Embryonic facial prominence (tissue), 1 donor: ENCODE measurements around the gene ACTA1.
"Not testable (repeated sequence)": the region's sequence is repeated elsewhere in the genome, so short reads cannot be mapped to it uniquely, and the experiment has no call there.

ENCODE experiments used
- DNase-seq: peaks from one replicate; pipeline ENCODE4 v3.0.0-alpha.2; 2016; ENCODE audit errors: extremely low spot score

ACTA1 gene

DNA sequence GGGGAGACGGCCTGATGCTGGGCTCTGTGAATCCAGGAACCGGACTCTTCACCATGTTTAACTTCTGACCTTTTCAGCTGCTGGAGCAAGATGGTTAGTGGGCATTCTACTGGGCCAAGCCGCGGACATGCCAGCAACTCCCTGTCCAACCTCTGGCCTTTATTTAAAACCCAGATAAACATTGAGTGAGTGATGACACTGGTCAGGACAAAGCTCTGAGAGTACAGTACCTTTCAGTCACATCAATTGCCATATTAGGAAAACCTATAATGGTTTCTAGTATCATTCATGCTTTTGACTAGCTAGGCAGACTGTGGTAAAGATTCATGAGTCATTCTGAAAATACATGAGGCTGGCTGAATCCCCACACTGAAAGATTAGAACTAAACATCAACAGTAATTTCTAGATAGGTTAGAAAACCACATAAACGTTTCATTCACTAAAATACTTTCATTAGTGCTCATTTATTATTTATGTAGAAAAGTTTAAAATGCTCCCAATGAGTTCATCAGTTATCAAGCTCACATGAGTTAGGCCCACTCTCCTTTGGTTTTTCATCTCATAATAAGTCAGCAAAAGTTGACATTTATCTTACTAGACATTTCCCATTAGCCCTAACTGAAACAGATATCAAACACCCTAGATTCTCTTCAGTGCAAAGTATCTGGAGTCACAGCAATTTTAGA, 7.1 kb upstream of the ACTA1 start:
- DNase-seq: no peak

DNA sequence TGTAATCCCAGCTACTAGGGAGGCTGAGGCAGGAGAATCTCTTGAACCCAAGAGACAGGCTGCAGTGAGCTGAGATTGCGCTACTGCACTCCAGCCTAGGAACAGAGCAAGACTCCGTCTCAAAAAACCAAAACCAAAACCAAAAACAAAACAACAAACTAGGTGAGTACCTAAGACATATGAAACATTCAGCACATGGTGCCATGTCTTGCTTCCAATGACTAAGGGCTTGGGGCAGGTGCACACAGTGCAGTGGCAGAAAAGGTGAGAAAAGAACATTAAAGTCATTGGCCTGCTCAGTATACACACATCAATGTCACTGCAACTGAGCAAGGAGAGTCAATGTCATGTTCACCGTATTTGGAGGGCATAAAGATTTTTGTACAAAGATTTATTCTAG, 4.1 kb upstream of the ACTA1 start:
- no peak for DNase-seq

DNA sequence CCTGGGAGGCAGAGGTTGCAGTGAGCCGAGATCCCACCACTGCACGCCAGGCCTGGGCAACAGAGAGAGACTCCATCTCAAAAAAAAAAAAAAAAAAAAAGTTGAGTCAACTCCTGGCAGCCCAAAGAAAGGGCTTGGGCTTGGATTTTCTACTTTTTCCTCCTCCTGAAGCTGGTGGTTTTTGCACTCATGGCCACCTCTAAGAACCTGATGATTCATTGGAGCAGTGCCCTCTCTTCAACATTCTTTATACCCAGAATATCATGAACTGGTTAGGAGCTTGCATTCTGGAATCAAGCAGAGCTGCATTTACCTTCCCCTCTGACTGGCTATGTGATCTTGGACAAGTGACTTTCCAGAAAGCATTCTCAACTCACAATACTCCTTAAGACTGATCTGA, 3.5 kb upstream of the ACTA1 start:
- no peak for DNase-seq

DNA sequence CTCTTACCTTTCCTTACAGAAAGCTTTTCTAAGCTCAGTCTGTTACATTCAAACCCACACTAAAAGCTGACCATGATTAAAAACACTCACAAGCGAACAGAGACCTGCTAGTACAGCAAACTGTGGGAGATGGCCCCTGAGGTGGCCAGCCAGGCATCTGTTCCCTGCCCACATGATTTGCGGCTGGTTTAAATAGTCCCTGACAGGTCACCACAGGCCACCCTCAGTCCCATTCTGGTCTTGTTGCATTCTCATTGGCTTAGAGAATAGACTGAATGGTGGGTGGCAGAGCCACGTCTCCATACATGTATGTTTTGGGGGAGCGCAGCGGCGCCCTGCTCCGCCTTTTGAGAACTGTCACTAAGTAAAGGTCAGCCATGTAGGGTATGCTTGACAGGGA, 2.3 kb upstream of the ACTA1 start:
- no peak for DNase-seq

DNA sequence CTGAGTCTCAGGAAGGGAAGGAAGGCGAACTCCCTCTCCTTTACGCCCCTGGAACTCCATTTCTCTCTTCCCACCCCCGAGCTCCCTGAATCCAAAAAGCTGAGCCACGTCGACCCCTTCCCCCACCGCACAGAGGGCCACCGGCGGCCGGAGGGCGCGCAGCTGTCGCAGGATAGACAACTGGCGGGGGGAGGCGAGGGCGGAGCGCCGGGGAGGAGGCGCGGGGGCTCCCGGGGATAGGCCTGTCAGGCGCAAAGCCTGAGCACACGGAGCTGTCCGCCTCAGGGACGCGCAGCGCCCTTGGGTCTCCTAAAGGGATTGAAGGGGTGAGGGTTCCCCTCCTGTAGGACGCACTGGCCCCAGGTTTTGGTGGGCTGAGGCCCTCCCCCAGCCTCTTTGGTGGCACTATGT, 752 bp upstream of the ACTA1 start:
- no peak for DNase-seq

DNA sequence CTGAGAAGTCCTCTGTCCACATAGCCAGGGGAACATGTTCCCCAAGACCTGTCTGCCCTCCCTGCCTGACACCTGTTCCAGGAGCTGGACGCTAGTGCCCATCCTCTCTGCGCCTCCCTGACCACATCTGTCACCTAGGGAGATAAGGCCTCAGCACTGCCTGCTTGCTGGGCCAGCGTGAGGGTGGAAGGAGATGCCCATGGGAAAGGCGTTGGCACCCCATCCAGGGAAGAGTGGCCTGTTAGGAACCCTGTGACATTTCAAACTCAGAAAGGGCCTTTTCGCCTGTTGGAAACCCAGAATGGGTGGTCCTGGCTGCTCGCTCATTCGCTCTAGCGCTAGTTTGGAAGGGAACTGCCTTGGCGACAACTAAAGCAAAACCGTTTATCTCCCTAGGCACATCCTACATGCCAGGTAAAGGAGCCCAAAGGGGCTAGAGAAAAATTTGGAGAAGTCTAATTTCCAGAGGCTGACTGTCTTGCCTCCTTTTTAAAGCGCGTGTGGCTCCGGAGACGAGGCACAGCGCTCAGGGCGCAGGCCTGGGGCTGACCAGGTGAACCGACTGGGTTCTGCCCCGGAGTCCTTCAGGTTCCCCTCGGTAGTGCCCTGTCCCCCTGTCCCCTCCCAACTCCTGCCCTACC, 410 bp downstream of the ACTA1 start:
- DNase-seq: no peak

DNA sequence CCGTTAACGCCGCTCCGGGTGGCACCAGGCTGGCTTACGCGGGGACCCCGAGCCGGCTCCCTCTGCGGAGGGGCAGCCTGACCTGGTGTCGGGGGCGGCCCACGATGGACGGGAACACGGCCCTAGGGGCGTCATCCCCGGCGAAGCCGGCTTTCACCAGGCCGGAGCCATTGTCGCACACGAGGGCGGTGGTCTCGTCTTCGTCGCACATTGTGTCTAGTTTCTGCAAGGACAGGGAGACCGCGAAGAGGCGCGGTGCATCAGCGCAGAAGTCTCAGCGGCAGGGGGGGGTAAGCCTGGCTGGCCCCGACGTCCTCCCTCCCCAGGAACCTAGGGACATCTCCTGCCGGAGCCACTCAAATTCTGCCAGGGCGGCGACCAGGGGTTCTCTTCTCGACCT, 989 bp downstream of the ACTA1 start:
- DNase-seq: no peak

DNA sequence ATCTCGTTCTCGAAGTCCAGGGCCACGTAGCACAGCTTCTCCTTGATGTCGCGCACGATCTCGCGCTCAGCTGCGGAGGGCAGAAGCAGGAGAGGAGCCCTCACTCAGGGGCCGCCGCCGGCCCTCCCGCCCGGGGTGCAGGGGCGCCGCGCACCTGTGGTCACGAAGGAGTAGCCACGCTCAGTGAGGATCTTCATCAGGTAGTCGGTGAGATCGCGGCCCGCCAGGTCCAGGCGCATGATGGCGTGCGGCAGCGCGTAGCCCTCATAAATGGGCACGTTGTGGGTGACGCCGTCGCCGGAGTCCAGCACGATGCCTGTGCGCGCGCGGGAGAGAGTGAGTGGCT, 1.8 kb downstream of the ACTA1 start:
- DNase-seq: no peak

DNA sequence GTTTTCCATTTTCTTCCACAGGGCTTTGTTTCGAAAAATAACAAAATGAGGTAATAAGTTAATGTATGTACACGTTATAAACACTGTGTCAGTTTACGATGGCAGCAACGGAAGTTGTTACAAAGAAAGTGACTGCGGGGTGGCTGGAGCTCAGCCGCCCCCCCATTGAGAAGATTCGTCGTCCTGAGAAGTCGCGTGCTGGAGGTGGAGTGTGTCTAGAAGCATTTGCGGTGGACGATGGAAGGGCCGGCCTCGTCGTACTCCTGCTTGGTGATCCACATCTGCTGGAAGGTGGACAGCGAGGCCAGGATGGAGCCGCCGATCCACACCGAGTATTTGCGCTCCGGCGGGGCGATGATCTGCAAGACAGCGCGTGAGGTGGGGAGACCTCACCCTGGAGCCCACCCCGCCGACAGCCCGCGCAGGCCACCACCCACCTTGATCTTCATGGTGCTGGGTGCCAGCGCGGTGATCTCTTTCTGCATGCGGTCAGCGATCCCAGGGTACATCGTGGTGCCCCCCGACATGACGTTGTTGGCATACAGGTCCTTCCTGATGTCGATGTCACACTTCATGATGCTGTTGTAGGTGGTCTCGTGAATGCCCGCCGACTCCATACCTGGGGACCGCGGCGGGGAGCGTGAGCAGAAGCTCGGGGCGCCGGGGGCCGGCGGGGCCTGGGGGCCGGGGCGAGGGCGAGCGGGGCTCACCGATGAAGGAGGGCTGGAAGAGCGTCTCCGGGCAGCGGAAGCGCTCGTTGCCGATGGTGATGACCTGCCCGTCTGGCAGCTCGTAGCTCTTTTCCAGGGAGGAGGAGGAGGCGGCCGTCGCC, 2.4 kb downstream of the ACTA1 start:
- DNase-seq: no peak

DNA sequence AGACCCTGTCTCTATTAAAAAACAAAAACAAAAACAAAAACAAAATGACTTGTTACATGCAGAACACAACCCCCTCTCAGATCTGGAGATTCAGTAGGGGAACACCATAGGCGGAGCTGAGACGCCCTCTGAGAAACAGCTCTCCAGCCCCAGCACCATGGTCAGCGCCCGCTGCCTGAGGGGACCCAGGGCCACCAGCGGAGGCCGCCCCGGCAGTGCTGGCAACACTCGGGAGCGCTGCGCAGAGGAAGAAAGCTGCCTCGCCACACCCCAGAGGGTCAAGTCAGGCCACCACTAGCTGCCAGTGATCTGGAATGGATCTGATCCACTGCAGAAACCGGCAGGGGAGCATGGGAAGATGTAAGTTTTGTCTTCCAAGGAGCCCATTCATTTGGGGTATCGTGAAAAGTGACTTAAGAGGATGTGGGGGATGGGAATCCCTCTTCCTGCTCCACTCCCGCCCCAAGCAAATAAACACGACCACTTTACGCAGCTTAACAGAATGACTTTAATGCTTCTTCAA, 3.1 kb downstream of the ACTA1 start:
- no peak for DNase-seq

DNA sequence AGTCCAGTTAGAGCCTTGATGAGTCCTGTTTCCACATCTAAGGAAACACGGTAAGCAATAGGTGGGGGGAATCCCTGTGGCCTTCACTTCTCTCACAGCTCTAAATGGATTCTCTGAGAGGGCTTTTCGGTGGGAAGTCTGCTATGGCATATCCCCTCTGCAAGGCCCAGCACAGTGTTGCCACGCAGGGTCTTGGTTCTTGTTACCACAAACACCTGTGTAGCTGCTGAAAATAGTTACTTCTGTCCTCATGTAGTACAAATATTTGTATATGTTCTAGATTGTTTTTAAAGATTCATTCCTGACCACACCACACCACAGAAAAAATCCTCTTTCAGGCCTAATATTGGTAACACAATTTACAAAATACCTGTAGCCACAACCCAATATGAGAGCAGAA, 5.6 kb downstream of the ACTA1 start:
- DNase-seq: no peak

DNA sequence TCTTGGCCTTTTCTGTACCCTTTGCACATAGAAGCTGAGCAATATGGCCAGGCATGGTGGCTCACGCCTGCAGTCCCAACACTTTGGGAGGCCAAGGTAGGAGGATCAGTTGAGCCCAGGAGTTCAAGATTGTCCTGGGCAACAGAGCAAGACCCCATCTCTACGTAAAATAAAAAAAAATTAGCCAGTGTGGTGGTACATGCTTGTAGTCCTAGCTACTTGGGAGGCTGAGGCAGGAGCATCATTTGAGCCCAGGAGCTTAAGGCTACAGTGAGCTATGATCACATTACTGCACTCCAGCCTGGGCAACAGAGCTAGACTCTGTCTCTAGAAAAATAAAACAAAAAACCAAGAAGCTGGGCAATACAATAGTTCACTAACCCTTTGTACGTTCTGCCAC, 6.3 kb downstream of the ACTA1 start:
- DNase-seq: no peak

DNA sequence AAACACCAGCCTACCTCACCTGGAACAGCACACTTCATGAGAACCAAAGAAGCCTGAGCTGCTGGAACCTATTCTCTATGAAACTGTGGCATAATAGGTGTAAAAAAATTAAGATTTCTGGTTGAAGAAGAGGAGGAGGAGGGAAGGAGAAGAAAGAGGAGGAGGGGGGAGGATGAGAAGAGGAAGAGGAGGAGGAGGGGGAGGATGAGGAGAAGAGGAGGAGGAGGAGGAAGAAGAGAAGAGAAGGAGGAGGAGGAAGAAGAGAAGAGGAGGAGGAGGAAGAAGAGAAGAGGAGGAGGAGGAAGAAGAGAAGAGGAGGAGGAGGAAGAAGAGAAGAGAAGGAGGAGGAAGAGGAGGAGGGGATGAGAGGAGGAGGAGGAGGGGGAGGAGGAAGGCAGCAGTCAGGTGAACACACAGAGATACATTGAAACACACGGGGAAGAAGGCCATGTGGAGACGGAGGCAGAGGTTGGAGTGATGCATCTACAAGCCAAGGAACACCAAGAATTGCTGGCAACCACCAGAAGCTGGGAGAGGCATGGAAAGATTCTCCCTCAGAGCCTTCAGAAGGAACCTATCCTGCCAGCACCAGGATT, 8.2 kb downstream of the ACTA1 start:
- no peak for DNase-seq

DNA sequence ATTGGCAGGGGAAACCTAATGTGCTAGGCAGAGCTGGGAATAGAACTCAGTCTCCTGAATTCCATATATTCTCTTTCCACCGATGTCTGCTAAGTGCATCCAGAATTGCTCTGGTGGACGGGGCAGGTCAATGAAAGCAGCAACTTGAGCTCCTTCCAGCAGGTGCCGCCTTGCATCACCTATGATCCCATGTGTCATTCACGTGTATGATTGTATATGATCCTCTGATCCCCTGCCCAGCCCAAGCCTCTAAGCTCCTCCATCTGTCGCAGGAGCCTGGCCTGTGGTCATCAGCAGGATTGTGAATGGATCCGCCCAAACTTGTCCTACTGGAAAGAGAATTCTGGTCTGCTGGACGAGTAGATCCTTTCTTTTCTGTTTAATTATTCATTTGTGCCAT, 13.1 kb downstream of the ACTA1 start:
- no peak for DNase-seq

DNA sequence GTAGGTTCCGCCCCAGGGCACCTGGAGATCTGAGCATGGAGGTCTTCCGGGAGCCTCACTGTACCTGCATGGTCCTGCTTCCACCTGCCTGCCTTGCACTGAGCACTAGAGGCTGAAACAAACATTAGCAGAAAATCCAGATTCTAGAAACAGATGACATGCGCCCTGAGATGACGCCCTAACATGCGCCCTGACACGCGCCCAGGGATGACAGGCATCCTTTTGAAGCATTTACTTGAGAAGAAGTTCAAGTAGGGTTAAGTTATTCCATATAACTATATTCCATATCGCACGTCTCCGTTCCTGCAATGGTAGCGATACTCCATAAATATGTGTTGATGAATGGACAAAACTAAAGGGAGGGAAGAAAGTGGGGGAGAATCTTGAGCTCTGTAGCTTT, 13.7 kb downstream of the ACTA1 start:
- no peak for DNase-seq

DNA sequence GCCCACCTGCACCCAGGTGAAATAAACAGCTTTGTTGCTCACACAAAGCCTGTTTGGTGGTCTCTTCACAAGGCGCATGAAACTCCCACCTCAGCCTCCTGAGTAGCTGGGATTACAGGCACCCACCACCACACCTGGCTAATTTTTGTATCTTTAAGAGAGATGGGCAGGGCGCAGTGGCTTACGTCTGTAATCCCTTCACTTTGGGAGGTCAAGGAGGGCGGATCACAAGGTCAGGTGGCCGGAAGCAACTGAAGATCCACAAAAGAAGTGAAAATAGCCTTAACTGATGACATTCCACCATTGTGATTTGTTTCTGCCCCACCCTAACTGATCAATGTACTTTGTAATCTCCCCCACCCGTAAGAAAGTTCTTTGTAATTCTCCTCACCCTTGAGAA, 15.3 kb downstream of the ACTA1 start:
- DNase-seq: not testable (repeated sequence)

DNA sequence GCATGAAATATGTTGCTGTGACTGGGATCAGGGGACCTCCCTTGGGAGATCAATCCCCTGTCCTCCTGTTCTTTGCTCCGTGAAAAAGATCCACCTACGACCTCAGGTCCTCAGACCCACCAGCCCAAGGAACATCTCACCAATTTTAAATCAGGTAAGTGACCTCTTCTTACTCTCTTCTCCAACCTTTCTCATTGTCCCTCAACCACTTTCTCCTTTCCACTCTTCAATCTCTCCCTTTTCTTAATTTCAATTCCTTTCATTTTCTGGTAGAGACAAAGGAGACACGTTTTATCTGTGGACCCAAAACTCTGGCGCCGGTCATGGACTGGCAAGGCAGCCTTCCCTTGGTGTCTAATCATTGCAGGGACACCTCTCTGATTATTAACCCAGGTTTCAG, 21.1 kb downstream of the ACTA1 start:
- DNase-seq: not testable (repeated sequence)

DNA sequence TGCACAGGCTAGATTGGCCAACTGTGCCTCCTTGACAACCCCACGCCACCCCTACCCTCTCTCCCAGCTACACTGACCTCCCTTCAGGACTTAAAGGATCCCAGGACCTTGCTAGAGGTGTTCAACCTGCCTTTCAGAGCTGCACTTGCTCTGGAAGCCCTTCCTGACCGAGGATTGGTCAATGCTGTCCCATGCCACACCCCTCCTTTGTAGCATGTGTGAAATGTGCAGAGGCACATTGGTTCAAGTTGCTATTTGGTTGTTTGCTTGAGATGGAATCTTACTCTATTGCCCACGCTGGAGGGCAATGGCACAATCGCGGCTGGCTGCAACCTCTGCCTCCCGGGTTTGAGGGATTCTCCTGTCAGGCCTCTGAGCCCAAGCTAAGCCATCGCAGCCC, 21.8 kb downstream of the ACTA1 start:
- no peak for DNase-seq

DNA sequence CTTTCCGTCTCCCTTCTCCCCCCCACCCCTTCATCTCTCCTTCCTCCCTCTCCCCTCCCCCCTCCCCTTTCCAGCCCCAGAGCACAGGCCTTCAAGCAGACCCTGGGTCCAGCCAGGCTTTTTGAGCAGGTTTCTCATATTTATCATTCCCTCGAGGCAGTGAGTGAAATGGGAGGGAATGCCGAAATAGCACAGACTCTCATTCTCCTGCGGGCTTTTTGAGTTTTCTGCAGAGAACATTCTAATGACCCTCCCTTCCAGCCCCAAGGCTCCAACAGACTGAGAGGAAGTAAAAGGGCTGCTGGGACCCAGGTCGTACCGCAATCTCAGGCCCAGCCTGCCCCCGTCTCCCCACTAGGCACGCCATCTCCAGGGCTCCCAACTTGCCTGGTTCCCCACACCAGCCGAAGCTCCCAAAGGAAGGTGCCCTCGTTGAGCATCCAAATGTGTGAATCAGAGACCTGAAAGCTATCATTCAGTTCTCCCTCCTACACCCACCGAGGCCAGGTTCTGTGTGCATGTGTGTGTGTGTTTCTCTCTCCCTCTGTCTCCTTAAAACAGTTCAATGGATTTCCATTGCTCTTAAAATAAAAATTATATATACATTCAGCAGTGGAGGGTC, 22.3 kb downstream of the ACTA1 start:
- no peak for DNase-seq

DNA sequence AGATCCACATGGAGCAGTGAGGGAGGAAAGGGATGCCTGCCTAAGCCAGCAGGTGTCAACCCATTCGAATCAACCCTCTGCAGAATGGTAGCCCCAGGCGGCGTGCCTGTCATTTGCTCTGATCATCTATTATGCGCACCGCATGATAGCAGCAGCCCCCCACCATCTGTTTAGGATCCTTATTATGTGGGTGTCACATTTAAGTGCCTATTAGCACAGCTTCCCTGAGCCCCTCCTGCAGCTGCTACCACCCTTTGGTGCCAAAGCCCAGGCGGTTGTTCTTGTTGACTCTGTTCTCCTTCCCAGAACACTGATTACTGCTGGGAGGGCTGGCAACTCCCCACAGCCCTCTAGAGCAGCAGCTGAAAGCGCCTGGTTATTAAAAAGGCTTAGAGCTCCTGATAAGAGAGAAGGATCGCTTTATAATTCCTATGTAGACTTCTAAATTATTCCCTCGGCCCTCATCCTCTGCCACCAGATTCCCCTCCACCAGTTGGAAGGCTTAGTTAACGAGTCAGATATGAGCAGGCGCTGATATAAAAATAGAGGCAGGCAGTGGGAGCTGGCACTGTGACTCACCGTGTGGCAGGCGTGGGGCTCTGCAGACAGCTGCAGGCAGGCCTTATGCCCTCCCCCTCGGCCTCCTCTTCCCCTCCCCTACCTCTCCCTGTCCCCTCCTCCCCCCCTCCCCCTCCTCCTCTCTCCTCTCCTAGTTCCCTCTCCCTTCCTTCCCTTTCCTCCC, 23.0 kb downstream of the ACTA1 start:
- DNase-seq: peak; percentile 18

DNA sequence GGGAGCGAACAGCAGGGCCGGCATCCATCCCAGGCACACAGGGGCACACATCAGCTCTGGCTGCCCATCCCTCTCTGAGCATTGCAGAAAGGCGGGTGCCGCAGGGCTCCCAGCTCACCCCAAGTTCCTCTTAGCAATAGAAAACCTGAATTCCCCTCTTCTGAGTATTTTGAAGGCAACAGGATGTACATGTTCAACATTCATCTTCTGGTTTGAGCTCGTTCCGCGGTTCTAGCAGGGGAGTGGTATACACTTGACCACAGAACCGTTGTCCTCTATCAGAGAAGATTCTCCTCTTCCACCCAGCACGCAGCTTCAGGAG, 23.6 kb downstream of the ACTA1 start:
- DNase-seq: no peak
